GM12878 (cell line): Measurements from ENCODE around the gene RAB8A. TPM values are rescaled to one million over a fixed set of nuclear protein-coding genes. Genes with fewer than 3 reads are reported as not detected.
A peak's percentile ranks its signal among the peaks of the same experiment; 100 is the strongest.

Experiments used
- ATF3 ChIP-seq: IDR thresholded peaks from 2 replicates; pipeline ENCODE4 v1.6.1; 2011; ENCODE audit warnings: low read depth, mild to moderate bottlenecking, low read length, moderate library complexity, borderline replicate concordance; ENCODE audit errors: extremely low read depth
- BACH1 ChIP-seq: fragments of 450-650 bp; IDR thresholded peaks from 2 replicates; pipeline ENCODE4 v1.6.1; 2017; ENCODE audit warnings: mild to moderate bottlenecking, borderline replicate concordance
- BMI1 ChIP-seq: fragments of 450-650 bp; IDR thresholded peaks from 2 replicates; pipeline ENCODE4 v1.6.1; 2016; ENCODE audit warnings: mild to moderate bottlenecking, moderate library complexity, borderline replicate concordance
- CHD4 ChIP-seq: fragments of 200-600 bp; sonication (generic); IDR thresholded peaks from 2 replicates; pipeline ENCODE4 v1.6.1; 2016; ENCODE audit warnings: mild to moderate bottlenecking
- CTCF ChIP-seq, 3 experiments: IDR thresholded peaks in 2 of 3; conservative IDR thresholded peaks in 1 of 3; 2 replicates each; pipeline ENCODE4 v1.5.1; 2011; ENCODE audit warnings: low read depth in 3 of 3, low read length in 3 of 3, mild to moderate bottlenecking in 3 of 3, control low read depth in 2 of 3, moderate library complexity in 2 of 3, inconsistent platforms in 1 of 3, mixed read lengths in 1 of 3; ENCODE audit not compliant: control insufficient read depth in 2 of 3, insufficient read depth in 1 of 3; ENCODE audit errors: extremely low read depth in 1 of 3
- GABPA ChIP-seq: IDR thresholded peaks from 2 replicates; pipeline ENCODE4 v1.6.1; 2014; ENCODE audit warnings: antibody characterized with exemption, low read depth, mild to moderate bottlenecking, inconsistent platforms
- JUND ChIP-seq: IDR thresholded peaks from 2 replicates; pipeline ENCODE4 v1.6.1; 2012; ENCODE audit warnings: low read depth, mild to moderate bottlenecking, low read length, improper control_type of control experiment, moderate library complexity
- KAT2A ChIP-seq: conservative IDR thresholded peaks from 2 replicates; pipeline ENCODE4 v1.6.1; 2011; ENCODE audit warnings: low read depth, low read length; ENCODE audit not compliant: control insufficient read depth
- MAX ChIP-seq: IDR thresholded peaks from 2 replicates; pipeline ENCODE4 v1.6.1; 2012; ENCODE audit warnings: low read depth, low read length, improper control_type of control experiment
- NBN ChIP-seq: fragments of 450-650 bp; IDR thresholded peaks from 2 replicates; pipeline ENCODE4 v1.6.1; 2016
- NFYA ChIP-seq: IDR thresholded peaks from 2 replicates; pipeline ENCODE4 v1.6.1; 2011; ENCODE audit warnings: low read depth, mild to moderate bottlenecking, low read length, improper control_type of control experiment, borderline replicate concordance
- NFYB ChIP-seq: IDR thresholded peaks from 2 replicates; pipeline ENCODE4 v1.6.1; 2011; ENCODE audit warnings: low read depth, mild to moderate bottlenecking, low read length, improper control_type of control experiment, moderate library complexity; ENCODE audit not compliant: insufficient read depth
- NRF1 ChIP-seq: conservative IDR thresholded peaks from 2 replicates; pipeline ENCODE4 v1.6.1; 2011; ENCODE audit warnings: mild to moderate bottlenecking, low read depth, low read length, improper control_type of control experiment
- PKNOX1 ChIP-seq: fragments of 450-650 bp; IDR thresholded peaks from 2 replicates; pipeline ENCODE4 v1.6.1; 2016; ENCODE audit warnings: mild to moderate bottlenecking
- PML ChIP-seq: IDR thresholded peaks from 2 replicates; pipeline ENCODE4 v1.6.1; 2012; ENCODE audit warnings: low read length, inconsistent platforms
- POLR2A ChIP-seq: IDR thresholded peaks from 2 replicates; pipeline ENCODE4 v1.6.1; 2011; ENCODE audit warnings: low read depth, mild to moderate bottlenecking, low read length
- POLR2AphosphoS5 ChIP-seq: IDR thresholded peaks from 2 replicates; pipeline ENCODE4 v1.6.1; 2011; ENCODE audit warnings: mild to moderate bottlenecking, low read length, inconsistent platforms
- RELA ChIP-seq: fragments of 450-650 bp; IDR thresholded peaks from 2 replicates; pipeline ENCODE4 v1.8.0; 2014; ENCODE audit warnings: borderline replicate concordance; ENCODE audit not compliant: partially characterized antibody
- RUNX3 ChIP-seq: IDR thresholded peaks from 2 replicates; pipeline ENCODE4 v1.6.1; 2012; ENCODE audit warnings: low read length, inconsistent platforms
- SKIL ChIP-seq: fragments of 450-650 bp; IDR thresholded peaks from 2 replicates; pipeline ENCODE4 v1.6.1; 2017; ENCODE audit warnings: mild to moderate bottlenecking, low read depth, inconsistent platforms; ENCODE audit not compliant: poor library complexity, severe bottlenecking
- STAT1 ChIP-seq: fragments of 450-650 bp; conservative IDR thresholded peaks from 2 replicates; pipeline ENCODE4 v1.6.1; 2014; ENCODE audit warnings: antibody characterized with exemption, mild to moderate bottlenecking
- SUZ12 ChIP-seq: fragments of 200-600 bp; sonication (generic); IDR thresholded peaks from one replicate; pipeline ENCODE4 v1.6.1; 2018; ENCODE audit warnings: antibody characterized with exemption, mild to moderate bottlenecking; ENCODE audit not compliant: unreplicated experiment
- YY1 ChIP-seq: IDR thresholded peaks from 2 replicates; pipeline ENCODE4 v1.6.1; 2011; ENCODE audit warnings: low read depth, mild to moderate bottlenecking, low read length
- ZBTB33 ChIP-seq: fragments of 450-650 bp; IDR thresholded peaks from 2 replicates; pipeline ENCODE4 v1.6.1; 2017; ENCODE audit warnings: mild to moderate bottlenecking
- ZNF207 ChIP-seq: fragments of 450-650 bp; IDR thresholded peaks from 2 replicates; pipeline ENCODE4 v1.6.1; 2014; ENCODE audit warnings: antibody characterized with exemption, mild to moderate bottlenecking, borderline replicate concordance
- polyA plus RNA-seq, 11 experiments: library from polyadenylated mRNA; depleted of rRNA in 4 of 11; unstranded in 6 of 11; stranded (reverse) in 5 of 11; fragments of >200 nt; fragmentation: Nextera tagmentation in 4 of 11; fragmentation: Illumina TruSeq in 1 of 11; extraction: Ambion mirVana in 4 of 11; extraction: Trizol in 1 of 11; gene quantifications; 1 replicate in 1 of 11; 2 replicates in 10 of 11; pipeline versions ENCODE4 v1.2.1 to v1.2.3, GENCODE V29; 2011 to 2016; ENCODE audit warnings: inconsistent platforms in 2 of 11, missing spikeins in 2 of 11, low read depth in 1 of 11
- total RNA-seq, 4 experiments: library from RNA; depleted of rRNA in 3 of 4; stranded (reverse); fragments of >200 nt in 3 of 4; fragmentation: Illumina TruSeq in 1 of 4; extraction: Trizol in 1 of 4; gene quantifications; 2 replicates each; pipeline versions ENCODE4 v1.2.1 to v1.2.3, GENCODE V29; 2013 to 2021

Gene RAB8A
- total and polyA plus RNA-seq, 10 of the 15 experiments (the other 5 are each of a cell fraction or from before 2014, with no cell fraction given), result 23.9 to 314 (median 185) TPM

- TF ChIP-seq ZBTB33, result no peak
- no peak for TF ChIP-seq KAT2A
- TF ChIP-seq BMI1, result no peak
- TF ChIP-seq BACH1, result no peak
- no peak for TF ChIP-seq RELA
- TF ChIP-seq NBN, result no peak
- TF ChIP-seq POLR2A, result no peak
- no peak for TF ChIP-seq STAT1
- TF ChIP-seq RUNX3, result peak; percentile 98
- no peak for TF ChIP-seq NFYA
- TF ChIP-seq MAX, result 0 out of 2 replicates have a peak, but pooled peaks have one; percentile 42
- TF ChIP-seq SUZ12, result no peak
- TF ChIP-seq JUND, result no peak
- TF ChIP-seq GABPA, result no peak
- TF ChIP-seq PML, result no peak
- TF ChIP-seq CTCF (IDR thresholded peaks at IDR 0.05 in 2 of 3, conservative IDR thresholded peaks at IDR 0.05 in 1 of 3; ENCODE audit: control insufficient read depth in 2 of 3, extremely low read depth in 1 of 3, insufficient read depth in 1 of 3, low read depth in 3 of 3, low read length in 3 of 3), result no peak
- no peak for TF ChIP-seq YY1
- no peak for TF ChIP-seq CHD4
- TF ChIP-seq ATF3, result no peak
- TF ChIP-seq SKIL, result peak; percentile 27
- no peak for TF ChIP-seq ZNF207
- TF ChIP-seq NFYB, result no peak
- TF ChIP-seq PKNOX1, result no peak
- TF ChIP-seq NRF1, result no peak
- TF ChIP-seq POLR2AphosphoS5, result no peak
Observed at GRCh38 chr19:16139752-16140151, 28.1 kb downstream of the RAB8A start (continued).
